ENCODE results near the gene COA6. TPM values are rescaled to one million over a fixed set of nuclear protein-coding genes. Genes with fewer than 3 reads are reported as not detected.

Gene COA6
- polyA plus RNA-seq, 4 donors = 33.1 to 40.7 (median 37.8) TPM

DNA sequence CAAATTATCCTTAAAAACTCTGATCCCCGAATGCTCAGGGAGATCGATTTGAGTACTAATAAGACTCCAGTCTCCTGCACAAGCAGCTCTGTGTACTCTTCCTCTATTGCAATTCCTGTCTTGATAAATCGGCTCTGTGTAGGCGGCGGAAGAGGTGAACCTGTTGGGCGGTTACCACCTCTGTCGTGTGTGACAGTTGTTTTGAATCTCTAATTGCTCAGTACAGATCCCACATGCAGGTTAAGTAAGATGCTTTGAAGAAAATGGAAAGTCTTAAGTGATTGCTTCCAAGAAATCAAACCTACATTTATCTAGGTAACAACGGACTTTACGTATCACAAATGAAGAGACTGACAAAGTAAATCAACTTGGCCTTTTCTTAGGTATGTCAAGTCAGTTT is 35.5 kb downstream of the COA6 start:
- DNase-seq (ENCODE audit: low read depth in 4 of 4, low spot score in 3 of 4) = no peak

DNA sequence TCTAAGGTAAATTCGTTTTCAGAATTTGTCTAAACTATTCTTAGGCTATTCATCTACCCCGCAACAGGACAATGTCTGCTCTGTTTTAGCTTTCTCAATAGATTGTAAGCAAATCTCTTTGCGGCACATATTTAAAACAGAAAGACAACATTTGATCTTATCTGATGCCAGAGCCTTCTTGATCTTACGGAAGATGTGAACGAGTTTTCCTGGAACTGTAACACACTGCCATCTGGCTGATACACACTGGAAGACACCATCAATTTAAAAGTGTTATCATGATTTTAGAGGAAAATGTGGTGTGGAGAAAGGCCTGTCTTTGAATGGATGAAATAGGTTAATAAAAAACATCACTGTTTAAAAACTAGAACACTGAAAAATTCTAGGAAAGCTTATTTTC is 36.1 kb downstream of the COA6 start:
- DNase-seq (ENCODE audit: low read depth in 4 of 4, low spot score in 3 of 4) = no peak

DNA sequence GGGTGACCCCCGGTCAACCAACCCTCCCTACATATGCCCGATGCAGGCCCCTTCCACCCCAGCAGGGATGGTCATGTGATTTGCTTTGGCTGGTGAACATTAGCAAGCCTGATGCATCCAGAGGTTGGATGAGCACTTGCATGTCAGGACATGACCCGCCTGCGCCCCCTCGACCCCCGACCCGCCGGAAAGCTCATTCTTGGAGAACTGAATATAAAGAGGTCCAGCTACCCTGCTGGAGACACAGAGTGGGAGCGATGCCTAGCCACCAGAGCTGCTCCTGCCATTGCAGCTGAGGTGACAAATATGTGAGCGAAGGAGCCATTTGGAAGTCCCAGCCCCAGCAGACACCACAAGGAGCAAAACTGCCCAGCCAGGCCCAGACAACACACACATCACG is 39.6 kb downstream of the COA6 start:
- DNase-seq (ENCODE audit: low read depth in 4 of 4, low spot score in 3 of 4) = no peak

DNA sequence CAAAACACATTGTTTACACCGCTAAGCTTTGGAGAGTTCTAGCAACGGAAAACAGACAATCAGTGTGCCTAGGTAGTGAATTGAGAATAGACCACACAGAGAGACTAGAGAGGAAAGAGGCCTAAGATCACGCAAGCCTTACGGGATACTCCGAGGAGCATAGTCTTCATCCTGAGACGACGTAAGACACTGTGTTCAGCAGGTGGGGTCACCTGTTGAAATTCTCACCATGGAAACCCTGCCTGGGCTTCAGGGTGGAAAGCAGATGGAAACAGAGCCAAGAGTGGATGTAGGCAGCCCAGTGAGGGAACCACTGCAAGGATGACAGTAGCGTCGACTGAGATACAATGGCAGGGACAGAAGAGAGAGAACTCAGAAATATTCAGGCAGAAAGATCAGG is 40.2 kb downstream of the COA6 start:
- no peak for DNase-seq (ENCODE audit: low read depth in 4 of 4, low spot score in 3 of 4)

DNA sequence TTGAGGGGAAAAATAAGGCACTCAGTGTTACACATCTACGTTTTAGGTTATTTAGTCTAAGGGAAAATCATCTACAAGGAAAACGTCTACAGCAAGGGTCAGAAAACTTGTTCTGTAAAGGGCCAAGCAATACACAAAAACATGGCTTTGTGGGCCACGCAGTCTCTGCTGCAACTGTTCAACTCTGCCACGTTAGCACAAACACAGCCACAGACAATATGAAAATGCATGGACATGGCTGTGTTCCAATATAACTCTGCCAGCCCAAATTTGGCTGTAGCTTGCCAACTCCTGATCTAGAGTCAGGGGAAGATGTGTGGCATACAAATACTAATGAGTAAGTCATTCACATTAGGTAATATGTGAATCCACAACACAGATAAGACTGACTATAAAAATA is 40.7 kb downstream of the COA6 start:
- no peak for DNase-seq (ENCODE audit: low read depth in 4 of 4, low spot score in 3 of 4)

DNA sequence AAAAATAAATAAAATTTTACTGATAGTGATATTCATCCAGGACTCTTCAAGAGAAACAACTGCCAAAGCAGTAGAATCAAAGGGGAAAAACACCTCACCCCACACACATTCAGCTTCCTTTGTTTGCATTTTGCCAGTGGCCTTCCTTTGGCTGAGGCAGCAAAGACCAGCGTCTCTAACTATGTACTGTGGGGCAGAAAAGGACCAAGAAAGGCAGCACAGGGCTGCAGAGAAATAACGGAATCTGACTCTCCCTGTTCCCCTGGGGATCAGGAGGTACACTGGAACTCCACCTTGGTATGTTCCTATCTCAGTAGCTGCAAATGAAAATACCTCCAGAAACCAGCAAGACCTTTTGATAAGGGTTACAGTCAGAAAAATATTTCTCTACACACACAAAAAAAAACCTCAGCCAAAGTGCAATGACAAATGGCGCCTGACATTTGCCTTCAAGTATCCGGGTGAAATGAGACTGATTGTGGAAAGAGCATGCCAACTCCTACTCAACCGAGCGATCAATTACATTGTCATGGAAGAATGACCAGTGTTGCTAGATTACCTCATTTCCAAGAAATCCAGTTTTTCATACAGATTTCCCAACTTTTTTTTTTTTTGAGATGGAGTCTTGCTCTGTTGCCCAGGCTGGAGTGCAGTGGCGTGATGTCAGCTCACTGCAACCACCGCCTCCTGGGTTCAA is 54.8 kb downstream of the COA6 start:
- no peak for DNase-seq (ENCODE audit: low read depth in 4 of 4, low spot score in 3 of 4)

DNA sequence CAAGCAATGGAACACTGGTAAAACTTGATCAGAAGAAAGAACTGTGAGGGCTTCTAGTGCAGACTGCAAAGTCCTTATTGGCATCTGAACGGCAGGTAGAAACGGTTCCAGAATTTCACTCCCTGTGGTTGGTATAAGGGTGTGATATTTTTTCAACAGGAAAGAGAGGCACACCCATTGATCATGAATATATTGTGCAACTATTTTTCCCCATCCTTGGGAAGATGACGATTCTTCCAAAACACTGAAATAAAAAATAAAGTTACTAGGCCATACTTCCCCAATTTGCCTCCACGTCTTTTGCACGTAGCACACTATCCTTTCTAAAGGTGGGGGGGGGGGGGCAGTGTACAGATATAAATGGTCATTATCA is 56.2 kb downstream of the COA6 start:
- DNase-seq (ENCODE audit: low read depth in 4 of 4, low spot score in 3 of 4) = no peak

DNA sequence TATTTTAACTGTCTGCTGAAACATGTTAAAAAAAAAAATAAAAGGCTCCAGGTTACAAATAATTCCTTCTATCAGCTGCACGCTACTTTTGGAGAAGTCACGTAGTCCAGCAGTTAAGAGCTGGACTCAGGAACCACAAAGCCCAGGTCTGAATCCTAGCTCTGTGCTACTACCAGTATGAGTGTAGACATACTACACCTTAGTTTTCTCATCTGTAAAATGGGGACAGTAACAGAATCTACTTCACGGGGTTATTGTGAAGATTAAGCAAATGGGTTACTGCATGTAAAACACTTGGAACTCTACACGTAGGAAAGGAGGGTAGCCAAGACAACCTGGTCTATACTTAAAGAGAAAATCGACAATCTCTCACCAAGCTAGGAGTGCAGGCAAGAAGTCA is 57.4 kb downstream of the COA6 start:
- DNase-seq (ENCODE audit: low read depth in 4 of 4, low spot score in 3 of 4) = no peak

DNA sequence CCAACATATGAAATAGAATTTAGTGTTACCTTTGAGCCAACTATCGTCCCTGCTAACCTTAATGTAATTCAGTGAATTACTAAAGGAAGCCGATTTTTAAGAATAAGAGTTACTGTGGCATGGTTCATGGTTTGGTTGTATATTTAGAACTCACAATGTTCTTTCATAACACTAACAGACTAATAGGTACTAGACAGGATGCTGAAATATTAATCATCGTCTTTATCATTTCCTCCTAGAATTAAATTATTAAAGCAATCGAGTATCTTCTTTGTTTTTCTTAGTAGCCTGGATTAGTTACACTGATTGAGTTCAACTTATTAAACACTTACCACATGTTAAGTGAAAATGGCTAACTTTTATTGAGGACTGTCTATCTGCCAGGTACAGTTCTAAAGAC is 58.0 kb downstream of the COA6 start:
- DNase-seq (ENCODE audit: low read depth in 4 of 4, low spot score in 3 of 4) = no peak

DNA sequence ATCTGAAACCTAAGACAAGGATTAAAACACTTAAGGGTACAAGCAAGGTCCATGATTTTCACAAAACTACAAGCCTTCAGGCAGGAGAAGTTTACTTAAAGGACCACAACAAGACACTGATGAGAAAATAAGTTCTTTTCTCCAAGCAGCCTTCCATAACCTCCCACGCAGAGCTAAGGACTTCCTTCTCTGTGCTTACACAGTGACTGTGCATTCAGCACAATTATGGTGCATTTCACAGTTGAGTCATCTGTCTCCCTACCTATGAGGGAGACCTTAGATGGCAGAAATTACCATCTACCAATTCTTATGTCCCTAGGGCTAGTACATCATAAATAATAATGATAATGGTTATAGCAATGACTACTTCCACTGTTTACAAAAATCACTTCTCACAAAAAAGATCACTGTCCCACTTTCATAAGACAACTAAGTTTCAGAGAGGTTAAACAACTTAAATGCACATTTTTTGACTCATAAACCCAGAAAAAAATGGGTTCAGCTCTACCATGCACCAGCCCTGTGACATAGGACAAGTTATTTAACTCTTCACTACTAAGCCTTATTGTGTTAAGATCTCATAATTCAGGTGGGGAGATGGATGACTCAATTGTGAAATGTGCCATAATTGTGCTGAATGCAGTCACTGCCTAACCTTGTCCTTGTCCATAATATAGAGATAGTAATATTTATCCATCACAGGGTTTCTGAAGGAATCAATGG is 60.5 kb downstream of the COA6 start:
- DNase-seq (ENCODE audit: low read depth in 4 of 4, low spot score in 3 of 4) = no peak

Other genes with a start within 250 kb of the COA6 start
- 10 to 100 TPM; 44.3 to 64.1 (median 50.4) TPM for gene TARBP1, start 105.7 kb downstream of the COA6 start, polyA plus RNA-seq (ENCODE audit: insufficient read length in 4 of 4)
- 100 to 1,000 TPM; 151 to 163 (median 159) TPM for gene IRF2BP2, start 236.7 kb downstream of the COA6 start, polyA plus RNA-seq (ENCODE audit: insufficient read length in 4 of 4)